HL-60/S4 (cell line): ENCODE data around the gene TRAF4.

Experiments used
- in situ Hi-C: fragments of 300-500 bp; cut with MboI; formaldehyde crosslinking; loops from 2 replicates; pipeline ENCODE4 v1.14.3; 2022; ENCODE audit warnings: low sequenced_read_pairs

Gene TRAF4

GRCh38 chr17:28745786-28746411 is 2.1 kb downstream of the TRAF4 start:
- in situ Hi-C loops = loop anchor here (25.0 kb wide), 1 partner anchor 366 kb away; no protein-coding TSS in a partner anchor

- in situ Hi-C loops = loop anchor here (25.0 kb wide), 1 partner anchor 366 kb away; no protein-coding TSS in a partner anchor
Observed at GRCh38 chr17:28746611-28747050, 2.8 kb downstream of the TRAF4 start.

- in situ Hi-C loops = loop anchor here (25.0 kb wide), 1 partner anchor 365 kb away; no protein-coding TSS in a partner anchor
Observed at GRCh38 chr17:28747051-28747691, 3.4 kb downstream of the TRAF4 start.

- in situ Hi-C loops = loop anchor here (25.0 kb wide), 1 partner anchor 364 kb away; no protein-coding TSS in a partner anchor
Observed at GRCh38 chr17:28747801-28748750, 4.3 kb downstream of the TRAF4 start.

GRCh38 chr17:28748852-28749515 is 5.2 kb downstream of the TRAF4 start:
- in situ Hi-C loops = loop anchor here (25.0 kb wide), 1 partner anchor 363 kb away; no protein-coding TSS in a partner anchor

GRCh38 chr17:28749516-28750177 is 5.8 kb downstream of the TRAF4 start:
- in situ Hi-C loops = loop anchor here (25.0 kb wide), 1 partner anchor 363 kb away; no protein-coding TSS in a partner anchor

GRCh38 chr17:28750178-28751047 is 6.6 kb downstream of the TRAF4 start:
- in situ Hi-C loops = no loop called here

GRCh38 chr17:28751600-28752366 is 8.0 kb downstream of the TRAF4 start:
- in situ Hi-C loops = no loop called here

- in situ Hi-C loops = no loop called here
Observed at GRCh38 chr17:28755486-28755885, 11.7 kb downstream of the TRAF4 start.

- in situ Hi-C loops = no loop called here
Observed at GRCh38 chr17:28756049-28756804, 12.4 kb downstream of the TRAF4 start.

- in situ Hi-C loops = no loop called here
Observed at GRCh38 chr17:28758411-28759121, 14.8 kb downstream of the TRAF4 start.

GRCh38 chr17:28759256-28759865 is 15.6 kb downstream of the TRAF4 start:
- in situ Hi-C loops = no loop called here

- in situ Hi-C loops = no loop called here
Observed at GRCh38 chr17:28760601-28761562, 17.1 kb downstream of the TRAF4 start.

- in situ Hi-C loops = no loop called here
Observed at GRCh38 chr17:28763137-28763799, 19.5 kb downstream of the TRAF4 start.

GRCh38 chr17:28763804-28764266 is 20.0 kb downstream of the TRAF4 start:
- in situ Hi-C loops = no loop called here
